GM12873 (cell line): ENCODE results near the gene CP.

Experiments used
- TF ChIP-seq, protein P1 (sequence below): IDR thresholded peaks from 2 replicates; pipeline ENCODE4 v1.5.1; 2012; ENCODE audit warnings: low read depth, mild to moderate bottlenecking, moderate library complexity, low read length, control low read depth; ENCODE audit not compliant: insufficient read depth; ENCODE audit errors: missing control alignments

Gene CP

DNA sequence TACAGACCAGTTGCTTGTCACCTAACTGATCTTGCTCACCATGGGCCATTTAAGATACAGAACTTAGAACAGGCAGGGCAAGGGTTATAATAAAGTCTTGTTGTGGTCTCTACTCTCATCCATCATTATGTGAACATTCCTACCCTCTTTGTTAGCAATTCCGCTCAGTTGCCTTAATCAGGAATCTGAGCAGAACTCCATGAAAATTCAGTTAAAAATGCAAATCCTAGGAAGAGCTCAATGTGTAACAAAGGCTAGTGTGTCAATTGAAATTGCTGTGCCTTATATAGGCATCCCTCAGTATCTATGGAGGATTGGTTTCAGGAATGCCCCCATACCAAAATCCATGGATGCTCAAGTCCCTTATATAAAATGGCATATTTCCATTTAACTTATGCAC lies 44.5 kb downstream of the CP start:
- TF ChIP-seq, protein P1, sequence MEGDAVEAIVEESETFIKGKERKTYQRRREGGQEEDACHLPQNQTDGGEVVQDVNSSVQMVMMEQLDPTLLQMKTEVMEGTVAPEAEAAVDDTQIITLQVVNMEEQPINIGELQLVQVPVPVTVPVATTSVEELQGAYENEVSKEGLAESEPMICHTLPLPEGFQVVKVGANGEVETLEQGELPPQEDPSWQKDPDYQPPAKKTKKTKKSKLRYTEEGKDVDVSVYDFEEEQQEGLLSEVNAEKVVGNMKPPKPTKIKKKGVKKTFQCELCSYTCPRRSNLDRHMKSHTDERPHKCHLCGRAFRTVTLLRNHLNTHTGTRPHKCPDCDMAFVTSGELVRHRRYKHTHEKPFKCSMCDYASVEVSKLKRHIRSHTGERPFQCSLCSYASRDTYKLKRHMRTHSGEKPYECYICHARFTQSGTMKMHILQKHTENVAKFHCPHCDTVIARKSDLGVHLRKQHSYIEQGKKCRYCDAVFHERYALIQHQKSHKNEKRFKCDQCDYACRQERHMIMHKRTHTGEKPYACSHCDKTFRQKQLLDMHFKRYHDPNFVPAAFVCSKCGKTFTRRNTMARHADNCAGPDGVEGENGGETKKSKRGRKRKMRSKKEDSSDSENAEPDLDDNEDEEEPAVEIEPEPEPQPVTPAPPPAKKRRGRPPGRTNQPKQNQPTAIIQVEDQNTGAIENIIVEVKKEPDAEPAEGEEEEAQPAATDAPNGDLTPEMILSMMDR = no peak

DNA sequence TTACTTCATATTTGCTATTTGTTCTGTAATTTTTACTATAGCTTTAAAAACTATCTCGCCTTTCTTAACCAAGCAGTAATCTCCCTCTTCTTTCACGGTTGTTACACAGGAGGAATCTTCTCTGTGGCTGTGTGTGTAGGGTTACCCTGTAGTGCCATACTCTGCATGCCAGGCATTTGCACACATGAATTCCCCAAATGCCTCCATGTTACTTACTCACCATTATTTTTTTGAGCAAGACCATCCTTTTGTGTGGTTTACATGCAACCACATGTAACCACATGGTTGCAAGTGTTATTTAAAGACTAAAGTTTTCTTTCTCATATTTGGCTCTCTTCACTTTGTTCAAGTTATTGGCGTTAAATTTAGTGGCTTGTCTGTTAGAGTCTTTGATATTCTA lies 46.7 kb downstream of the CP start:
- TF ChIP-seq, protein P1 = no peak

DNA sequence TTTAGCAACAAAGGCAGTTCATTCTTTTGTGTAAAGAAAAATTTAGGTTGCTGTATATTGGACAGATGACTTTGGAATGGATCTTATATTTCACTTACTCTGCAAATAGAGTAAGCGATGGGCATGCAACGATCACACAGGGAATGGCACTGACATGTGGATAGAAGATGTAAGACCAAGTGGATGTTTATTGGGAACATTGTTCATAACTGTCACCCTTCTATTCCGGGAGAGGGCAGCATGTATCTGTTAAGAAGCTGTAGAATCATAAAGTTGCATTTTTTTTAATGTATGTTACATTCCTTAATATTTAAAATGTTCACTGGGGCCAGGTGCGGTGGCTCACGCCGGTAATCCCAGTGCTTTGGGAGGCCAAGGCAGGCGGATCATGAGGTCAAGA lies 51.0 kb downstream of the CP start:
- TF ChIP-seq, protein P1 = no peak

DNA sequence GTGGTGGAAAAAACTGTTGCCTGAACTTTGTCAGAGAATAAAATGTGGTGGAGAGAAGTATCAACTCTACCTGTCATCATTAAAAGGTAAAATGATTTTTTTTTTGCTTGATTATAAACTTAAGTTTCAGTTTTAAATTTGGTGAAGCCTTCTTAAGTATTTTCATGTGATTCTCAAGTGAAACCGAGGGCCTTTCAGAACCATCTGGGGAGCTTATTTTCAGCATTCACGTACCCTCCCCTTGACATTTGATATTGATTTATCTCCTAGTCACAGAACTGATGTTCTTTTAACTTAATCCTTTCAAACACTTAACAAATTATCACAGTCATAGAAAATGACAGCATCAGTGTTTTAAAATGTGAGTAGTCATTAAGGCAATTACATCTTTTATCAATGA lies 53.7 kb downstream of the CP start:
- TF ChIP-seq, protein P1 = no peak

DNA sequence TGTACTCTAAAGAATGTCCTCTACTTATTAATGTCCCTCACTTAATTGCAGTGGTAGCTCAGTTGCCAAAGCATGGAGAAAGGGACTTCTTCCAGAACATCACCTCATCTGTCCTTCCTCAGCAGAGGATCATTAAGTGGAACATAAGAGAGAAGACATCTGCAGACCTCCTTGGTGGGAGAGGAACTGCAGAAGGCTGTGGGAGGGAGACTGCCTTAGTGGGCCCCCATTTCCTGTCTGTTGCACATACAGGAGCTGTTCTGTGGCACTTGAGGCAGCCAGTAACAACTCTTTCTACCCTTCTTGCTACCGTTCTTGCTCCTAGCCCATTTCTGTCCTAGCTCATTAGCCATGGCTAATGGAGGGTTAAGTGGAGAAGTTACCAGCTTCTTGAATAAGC lies 58.6 kb downstream of the CP start:
- TF ChIP-seq, protein P1 = no peak

DNA sequence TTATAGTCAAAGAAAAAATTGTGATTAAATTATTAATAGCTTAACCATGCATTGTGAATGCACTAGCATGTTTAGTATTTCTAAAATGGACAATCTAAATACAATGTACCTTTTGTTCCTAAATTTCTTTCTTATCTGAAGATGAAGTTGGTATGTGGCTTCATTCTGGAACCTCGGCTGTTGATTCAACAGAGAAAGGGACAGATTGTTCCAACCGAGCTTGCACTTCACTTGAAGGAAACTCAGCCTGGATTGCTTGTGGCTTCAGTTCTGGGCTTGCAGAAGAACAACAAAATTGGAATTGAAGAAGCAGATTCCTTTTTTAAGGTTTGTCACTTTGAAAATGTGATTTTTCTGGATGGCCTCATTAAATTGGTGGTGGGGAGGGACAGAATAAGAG lies 59.6 kb downstream of the CP start:
- TF ChIP-seq, protein P1 = no peak

DNA sequence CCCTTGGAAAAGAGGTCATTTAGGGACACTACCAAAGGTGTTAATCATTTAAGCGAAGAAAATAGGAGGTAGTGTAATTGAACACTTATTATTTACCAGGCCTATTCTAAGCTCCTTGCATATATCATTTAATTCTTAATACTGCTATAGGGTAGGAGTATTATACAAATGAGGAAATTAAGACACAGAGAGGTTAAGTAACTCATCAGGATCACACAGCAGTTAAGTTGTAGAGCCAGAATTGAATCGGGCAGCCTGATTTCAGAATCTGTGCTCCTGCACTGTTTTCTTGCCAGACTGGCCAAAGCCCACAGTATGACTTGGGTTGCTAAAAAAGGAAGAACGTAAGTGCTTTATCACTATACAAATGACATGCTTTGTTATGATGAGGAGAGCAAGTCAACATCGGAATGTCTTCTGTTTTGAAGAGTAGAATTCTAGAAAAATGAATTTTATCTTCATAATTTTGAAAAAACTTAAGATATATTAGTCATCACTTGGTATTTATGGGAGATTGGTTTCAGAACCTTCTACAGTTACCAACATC lies 60.8 kb downstream of the CP start:
- TF ChIP-seq, protein P1 = no peak
